IMR-90 (cell line): ENCODE results near the gene COX19. TPM values are rescaled to one million over a fixed set of nuclear protein-coding genes. Genes with fewer than 3 reads are reported as not detected.

Experiments
- ATAC-seq: fragments of 200-7000 bp; cut with Tn5 transposase; 2 replicates; pipeline ENCODE4 v1.9.1; 2020; ENCODE audit warnings: low read depth, mild to moderate bottlenecking, moderate library complexity
- BruUV-seq: library from RNA; stranded (reverse); fragments of 400-500 nt; replicated peaks from 2 replicates; lab custom pipeline; 2021; lab: Mats Ljungman, UMichigan
- CTCF ChIA-PET: fragments of 300-600 bp; formaldehyde crosslinking; extraction: SDS; loops from one replicate; lab custom pipeline; 2021; ENCODE audit warnings: antibody characterized with exemption; lab: Yijun Ruan, JAX
- POLR2A ChIA-PET: fragments of 300-600 bp; sonication (Branson Sonifier 250); formaldehyde crosslinking; loops from one replicate; lab custom pipeline; 2022; ENCODE audit warnings: antibody characterized with exemption; ENCODE audit not compliant: unreplicated experiment; lab: Charles Lee
- DNase-seq: peaks from one replicate; pipeline ENCODE4 v3.0.0; 2013
- H2AFZ ChIP-seq: replicated peaks from 2 replicates; pipeline ENCODE3; 2013; ENCODE audit warnings: low read length, mild to moderate bottlenecking; ENCODE audit not compliant: poor library complexity
- H2AK5ac ChIP-seq: 2 replicates; pipeline ENCODE4 v1.6.1; 2013; ENCODE audit warnings: low read depth, low read length, inconsistent platforms
- H2AK9ac ChIP-seq: replicated peaks from 2 replicates; pipeline ENCODE3; 2013; ENCODE audit warnings: mild to moderate bottlenecking, low read depth, low read length, moderate library complexity; ENCODE audit not compliant: poor library complexity
- H2BK120ac ChIP-seq: 2 replicates; pipeline ENCODE4 v1.6.1; 2013; ENCODE audit warnings: low read depth, low read length, inconsistent platforms
- H2BK15ac ChIP-seq: 3 replicates; pipeline ENCODE4 v1.6.1; 2013; ENCODE audit warnings: low read depth, low read length, inconsistent platforms
- H2BK20ac ChIP-seq: 2 replicates; pipeline ENCODE4 v1.6.1; 2013; ENCODE audit warnings: low read depth, mild to moderate bottlenecking, inconsistent platforms, low read length, moderate library complexity
- H2BK5ac ChIP-seq: 2 replicates; pipeline ENCODE4 v1.6.1; 2013; ENCODE audit warnings: mild to moderate bottlenecking, low read depth, low read length, inconsistent platforms; ENCODE audit not compliant: poor library complexity, severe bottlenecking
- H3K14ac ChIP-seq: replicated peaks from 2 replicates; pipeline ENCODE4 v1.6.1; 2013; ENCODE audit warnings: low read depth, low read length, inconsistent platforms
- H3K18ac ChIP-seq: 2 replicates; pipeline ENCODE4 v1.6.1; 2013; ENCODE audit warnings: low read depth, low read length, control low read depth
- H3K23ac ChIP-seq: 2 replicates; pipeline ENCODE4 v1.6.1; 2013; ENCODE audit warnings: low read depth, low read length, inconsistent platforms
- H3K27ac ChIP-seq: 2 replicates; pipeline ENCODE4 v1.5.1; 2013; ENCODE audit warnings: mild to moderate bottlenecking, control low read depth, low read length; ENCODE audit not compliant: insufficient read depth
- H3K27me3 ChIP-seq: 2 replicates; pipeline ENCODE4 v1.6.1; 2013; ENCODE audit warnings: low read length; ENCODE audit not compliant: control insufficient read depth, insufficient read depth
- H3K36me3 ChIP-seq: 2 replicates; pipeline ENCODE4 v1.6.1; 2013; ENCODE audit warnings: low read length, mixed read lengths; ENCODE audit not compliant: control insufficient read depth, insufficient read depth
- H3K4ac ChIP-seq: 2 replicates; pipeline ENCODE4 v1.6.1; 2013; ENCODE audit warnings: low read depth, low read length, inconsistent platforms
- H3K4me1 ChIP-seq: 2 replicates; pipeline ENCODE4 v1.6.1; 2013; ENCODE audit warnings: low read length, mixed read lengths; ENCODE audit not compliant: control insufficient read depth, insufficient read depth
- H3K4me2 ChIP-seq: 2 replicates; pipeline ENCODE4 v1.6.1; 2013; ENCODE audit warnings: low read depth, mild to moderate bottlenecking, control low read depth, low read length, moderate library complexity
- H3K4me3 ChIP-seq: 2 replicates; pipeline ENCODE4 v1.5.1; 2013; ENCODE audit warnings: low read depth, mild to moderate bottlenecking, control low read depth, low read length, moderate library complexity; ENCODE audit not compliant: insufficient read depth
- H3K56ac ChIP-seq: 2 replicates; pipeline ENCODE4 v1.6.1; 2013; ENCODE audit warnings: low read length, inconsistent platforms; ENCODE audit not compliant: insufficient read depth; ENCODE audit errors: extremely low read depth
- H3K79me1 ChIP-seq, 2 experiments: 2 replicates each; pipeline ENCODE4 v1.6.1; 2013; ENCODE audit warnings: low read length in 2 of 2, inconsistent platforms in 1 of 2, low read depth in 1 of 2
- H3K9ac ChIP-seq: 2 replicates; pipeline ENCODE4 v1.6.1; 2013; ENCODE audit warnings: low read depth, low read length, control low read depth
- H3K9me1 ChIP-seq: 2 replicates; pipeline ENCODE4 v1.6.1; 2013; ENCODE audit warnings: low read length, inconsistent platforms; ENCODE audit not compliant: insufficient read depth
- H3K9me3 ChIP-seq: 2 replicates; pipeline ENCODE4 v1.6.1; 2013; ENCODE audit warnings: low read length; ENCODE audit not compliant: control insufficient read depth, insufficient read depth
- H4K20me1 ChIP-seq: 2 replicates; pipeline ENCODE4 v1.6.1; 2013; ENCODE audit warnings: low read length, inconsistent platforms; ENCODE audit not compliant: insufficient read depth
- H4K5ac ChIP-seq: 2 replicates; pipeline ENCODE4 v1.6.1; 2013; ENCODE audit warnings: mild to moderate bottlenecking, low read depth, low read length, control low read depth
- H4K8ac ChIP-seq, 2 experiments: 2 replicates each; pipeline ENCODE4 v1.6.1; 2013; ENCODE audit warnings: low read depth in 2 of 2, low read length in 2 of 2, control low read depth in 1 of 2, inconsistent platforms in 1 of 2
- H4K91ac ChIP-seq: 2 replicates; pipeline ENCODE4 v1.6.1; 2013; ENCODE audit warnings: low read depth, low read length, inconsistent platforms; ENCODE audit not compliant: insufficient read depth
- CEBPB ChIP-seq: IDR thresholded peaks from 2 replicates; pipeline ENCODE4 v1.6.1; 2012; ENCODE audit warnings: low read depth, low read length, improper control_type of control experiment
- MAZ ChIP-seq: IDR thresholded peaks from 2 replicates; pipeline ENCODE4 v1.6.1; 2012; ENCODE audit warnings: low read depth, mild to moderate bottlenecking, low read length, improper control_type of control experiment, moderate library complexity, borderline replicate concordance
- RAD21 ChIP-seq: IDR thresholded peaks from 2 replicates; pipeline ENCODE4 v1.6.1; 2012; ENCODE audit warnings: low read length, improper control_type of control experiment
- SMC3 ChIP-seq: fragments of 150-350 bp; IDR thresholded peaks from 2 replicates; pipeline ENCODE4 v1.6.1; 2016; ENCODE audit warnings: low read depth, mild to moderate bottlenecking, antibody characterized with exemption, low read length, moderate library complexity
- WGBS, 2 experiments: methylation state at CpG; one replicate each; pipeline versions ENCODE4 v1.1.5 to v1.1.7; 2013; ENCODE audit warnings: missing lambda C conversion rate in 2 of 2; ENCODE audit not compliant: insufficient read length in 1 of 2; ENCODE audit errors: extremely low coverage in 2 of 2; 5-methylcytosine and 5-hydroxymethylcytosine counted together
- dilution Hi-C: fragments of 300-500 bp; cut with HindIII; formaldehyde crosslinking; loops from one replicate; pipeline ENCODE4 v1.14.3; 2018; ENCODE audit warnings: low sequenced_read_pairs; ENCODE audit not compliant: unreplicated experiment
- in situ Hi-C: fragments of 300-500 bp; cut with MboI; formaldehyde crosslinking; loops from 3 replicates; pipeline ENCODE4 v1.14.3; 2019; ENCODE audit warnings: low sequenced_read_pairs, inconsistent platforms, mixed read lengths
- intact Hi-C: fragments of 100-400 bp; cut with micrococcal nuclease; formaldehyde crosslinking; loops from 2 replicates; pipeline ENCODE4 v1.10.0; 2022
- polyA plus RNA-seq, 3 experiments: library from polyadenylated mRNA; depleted of rRNA; stranded (reverse); fragments of >200 nt; gene quantifications; 2 replicates each; pipeline ENCODE4 v1.2.3, GENCODE V29; 2012; ENCODE audit warnings: low replicate concordance in 1 of 3
- total RNA-seq: library from RNA; depleted of rRNA; stranded (reverse); fragments of >200 nt; gene quantifications from 2 replicates; pipeline ENCODE4 v1.2.3, GENCODE V29; 2012

Gene COX19
- total and polyA plus RNA-seq, 2 of the 4 experiments (the other 2 are of a cell fraction), result 3.9 to 7.3 TPM

DNA sequence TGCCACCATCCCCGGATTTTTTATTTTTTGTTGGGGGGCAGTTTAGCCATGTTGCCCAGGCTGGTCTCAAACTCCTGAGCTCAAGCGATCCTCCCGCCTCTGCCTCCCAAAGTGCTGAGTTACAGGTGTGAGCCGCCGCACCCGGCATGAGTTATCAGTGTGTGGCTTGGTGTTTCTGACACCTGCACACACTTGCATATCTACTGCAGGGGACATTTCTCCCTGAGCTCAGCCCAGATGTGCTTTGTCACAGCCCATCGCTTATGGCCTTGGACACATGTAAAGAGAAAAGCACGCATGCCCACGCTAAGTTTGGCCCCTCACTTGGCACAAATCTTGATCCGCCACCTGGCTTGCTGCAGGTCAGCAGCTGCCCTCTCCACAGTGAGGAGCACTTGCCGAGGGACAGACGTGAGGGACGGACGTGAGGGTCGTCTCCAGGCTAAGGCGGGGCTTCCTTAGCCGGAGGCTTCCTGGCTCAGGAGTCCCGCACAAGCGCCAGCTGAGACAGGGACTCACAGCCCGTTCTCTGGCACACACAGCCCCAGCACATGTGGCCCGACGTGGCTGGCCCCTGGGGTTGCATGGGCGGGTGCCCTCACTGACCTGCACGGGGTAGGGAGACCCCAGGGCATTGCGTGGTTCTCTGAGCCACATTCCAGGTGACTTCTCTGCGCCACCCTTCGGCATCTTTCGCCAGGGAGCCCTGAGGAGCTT, 19.4 kb upstream of the COX19 start:
- Histone ChIP-seq H2BK20ac (no peak overlapping the region), H4K20me1 (peaks cover 9% of the 10 kb centered on the region), H3K18ac (no peak overlapping the region), H3K23ac (no peak overlapping the region), H3K9me1 (no peaks in the 10 kb centered on the region), H2BK15ac (no peak overlapping the region), H3K56ac (no peak overlapping the region), H3K27ac (no peak overlapping the region), H4K91ac (no peak overlapping the region), H2AFZ (no peak overlapping the region), H3K36me3 (peaks cover 7% of the 10 kb centered on the region; the same call in 1 of the 2 replicates), H3K4me1 (no peaks in the 10 kb centered on the region), H3K4ac (no peak overlapping the region), H3K14ac (no peak overlapping the region), H3K9ac (no peak overlapping the region), H3K9me3 (no peaks in the 10 kb centered on the region), H4K8ac (no peak overlapping the region), H3K27me3 (no peaks in the 10 kb centered on the region), H2AK5ac (no peak overlapping the region), H4K5ac (no peak overlapping the region), H2AK9ac (no peak overlapping the region), H2BK120ac (no peak overlapping the region), H3K4me3 (no peak overlapping the region), H3K79me1 (no peaks in the 10 kb centered on the region), H2BK5ac (no peak overlapping the region), H3K4me2 (no peak overlapping the region)
- DNase-seq, result no peak
- TF ChIP-seq RAD21, result no peak
- no peak for TF ChIP-seq CEBPB
- TF ChIP-seq SMC3, result no peak
- TF ChIP-seq MAZ, result no peak
- BruUV-seq, result no TSS peak
- WGBS, 2 experiments, result 64% methylated on average over 18 of the region's 28 CpGs; no CpG with 5 or more reads in 1 of the 2 experiments
- in situ Hi-C loops, result loop anchor here (5.0 to 10.0 kb wide), 2 partner anchors 68 to 180 kb away; no protein-coding TSS in a partner anchor
- ATAC-seq, result no peak
- dilution Hi-C loops, result no loop called here
- intact Hi-C loops, result no loop called here
- ChIA-PET CTCF (interaction anchor here (2.6 to 3.7 kb wide), 2 partner anchors 65 to 71 kb away, joined by 25 to 60 read pairs; no protein-coding TSS in a partner anchor), POLR2A (no interaction called here)
